H1 (cell line): ENCODE data around the gene CLBA1. TPM values are rescaled to one million over a fixed set of nuclear protein-coding genes. Genes with fewer than 3 reads are reported as not detected.
A peak's percentile ranks its signal among the peaks of the same experiment; 100 is the strongest.

Experiments used
- CTCF ChIA-PET: fragments of 300-600 bp; sonication (Branson Sonifier 250); formaldehyde crosslinking; loops from one replicate; lab custom pipeline; 2021; ENCODE audit not compliant: partially characterized antibody; lab: Charles Lee
- POLR2A ChIA-PET: fragments of 300-600 bp; sonication (Branson Sonifier 250); formaldehyde crosslinking; loops from one replicate; lab custom pipeline; 2021; ENCODE audit warnings: inconsistent platforms; ENCODE audit not compliant: partially characterized antibody; lab: Charles Lee
- DNase-seq, 2 experiments: peaks; one replicate each; pipeline versions ENCODE4 v3.0.0 to v3.0.0-alpha.2; 2010 to 2022; ENCODE audit warnings: low spot score in 2 of 2, low read depth in 1 of 2, mixed read lengths in 1 of 2
- FAIRE-seq: peaks from 2 replicates; lab custom pipeline; 2011; peaks lifted over from hg19 to GRCh38; lab: Jason Lieb, UNC
- H2AFZ ChIP-seq: 2 replicates; pipeline ENCODE4 v1.8.1; 2012; ENCODE audit warnings: low read length, inconsistent platforms
- H2AK5ac ChIP-seq: 2 replicates; pipeline ENCODE4 v1.6.1; 2013; ENCODE audit warnings: low read depth, low read length
- H2BK120ac ChIP-seq: replicated peaks from 2 replicates; pipeline ENCODE3; 2013; ENCODE audit warnings: low read depth, low read length, inconsistent platforms
- H2BK12ac ChIP-seq: 2 replicates; pipeline ENCODE4 v1.6.1; 2013; ENCODE audit warnings: low read depth, low read length
- H2BK15ac ChIP-seq: 2 replicates; pipeline ENCODE4 v1.6.1; 2013; ENCODE audit warnings: low read length
- H2BK20ac ChIP-seq: 2 replicates; pipeline ENCODE4 v1.6.1; 2013; ENCODE audit warnings: low read length
- H2BK5ac ChIP-seq: 2 replicates; pipeline ENCODE4 v1.6.1; 2013; ENCODE audit warnings: low read depth, low read length
- H3K14ac ChIP-seq: 2 replicates; pipeline ENCODE4 v1.6.1; 2013; ENCODE audit warnings: inconsistent platforms; ENCODE audit not compliant: insufficient read length
- H3K18ac ChIP-seq: 2 replicates; pipeline ENCODE4 v1.6.1; 2013; ENCODE audit warnings: low read length; ENCODE audit errors: extremely low read depth
- H3K23ac ChIP-seq: 2 replicates; pipeline ENCODE4 v1.6.1; 2013; ENCODE audit warnings: inconsistent platforms; ENCODE audit not compliant: insufficient read length
- H3K23me2 ChIP-seq: 2 replicates; pipeline ENCODE4 v1.6.1; 2013; ENCODE audit warnings: low read depth, low read length
- H3K27ac ChIP-seq: 2 replicates; pipeline ENCODE4 v1.6.1; 2011; ENCODE audit warnings: low read depth, low read length, inconsistent platforms
- H3K27me3 ChIP-seq, 4 experiments: replicated peaks in 1 of 4; 1 replicate in 1 of 4; 2 replicates in 3 of 4; pipeline versions ENCODE4 v1.6.1 to v1.8.1; 2011 to 2013; ENCODE audit warnings: low read length in 3 of 4, mild to moderate bottlenecking in 3 of 4, inconsistent platforms in 2 of 4, mixed read lengths in 2 of 4, moderate library complexity in 1 of 4; ENCODE audit not compliant: control insufficient read depth in 3 of 4, insufficient read depth in 3 of 4; ENCODE audit errors: extremely low read depth in 1 of 4
- H3K36me3 ChIP-seq, 4 experiments: 2 replicates each; pipeline versions ENCODE4 v1.6.1 to v1.8.1; 2011 to 2013; ENCODE audit warnings: mild to moderate bottlenecking in 4 of 4, low read length in 3 of 4, moderate library complexity in 2 of 4, control low read depth in 1 of 4, inconsistent platforms in 1 of 4; ENCODE audit not compliant: insufficient read depth in 4 of 4, control insufficient read depth in 2 of 4
- H3K4ac ChIP-seq: replicated peaks from 2 replicates; pipeline ENCODE3; 2013; ENCODE audit warnings: low read length, low read depth, mixed read lengths, inconsistent platforms; ENCODE audit not compliant: insufficient read length
- H3K4me1 ChIP-seq, 4 experiments: replicated peaks in 1 of 4; 1 replicate in 1 of 4; 2 replicates in 3 of 4; pipeline versions ENCODE4 v1.6.1 to v1.8.1; 2011 to 2013; ENCODE audit warnings: low read length in 3 of 4, inconsistent platforms in 2 of 4, mixed read lengths in 1 of 4; ENCODE audit not compliant: insufficient read depth in 4 of 4, control insufficient read depth in 3 of 4
- H3K4me2 ChIP-seq, 2 experiments: 2 replicates each; pipeline versions ENCODE4 v1.6.1 to v1.8.1; 2011 to 2013; ENCODE audit warnings: low read depth in 2 of 2, low read length in 2 of 2, control low read depth in 1 of 2, inconsistent platforms in 1 of 2, mild to moderate bottlenecking in 1 of 2; ENCODE audit not compliant: insufficient read depth in 1 of 2
- H3K4me3 ChIP-seq, 4 experiments: fragments of 200-600, 300-600 bp in 1 of 4; sonication (generic), shearing (Covaris generic), sonication (Bioruptor Twin) in 1 of 4; 2 replicates each; pipeline versions ENCODE4 v1.5.1 to v1.8.1; 2011 to 2016; ENCODE audit warnings: low read length in 4 of 4, low read depth in 3 of 4, control low read depth in 2 of 4, inconsistent platforms in 2 of 4, mild to moderate bottlenecking in 2 of 4, mixed read lengths in 1 of 4, moderate library complexity in 1 of 4; ENCODE audit not compliant: insufficient read depth in 2 of 4; ENCODE audit errors: extremely low read depth in 1 of 4
- H3K56ac ChIP-seq: replicated peaks from 2 replicates; pipeline ENCODE3; 2013; ENCODE audit warnings: low read depth, mild to moderate bottlenecking, mixed read lengths, low read length, inconsistent platforms; ENCODE audit not compliant: insufficient read length
- H3K79me1 ChIP-seq: 2 replicates; pipeline ENCODE4 v1.6.1; 2013; ENCODE audit warnings: low read depth, low read length, control low read depth
- H3K79me2 ChIP-seq, 2 experiments: 2 replicates each; pipeline versions ENCODE4 v1.6.1 to v1.8.1; 2012 to 2013; ENCODE audit warnings: low read length in 2 of 2, mild to moderate bottlenecking in 2 of 2, inconsistent platforms in 1 of 2; ENCODE audit not compliant: insufficient read depth in 2 of 2, control insufficient read depth in 1 of 2
- H3K9ac ChIP-seq, 4 experiments: replicated peaks in 1 of 4; 1 replicate in 1 of 4; 2 replicates in 3 of 4; pipeline versions ENCODE4 v1.6.1 to v1.8.1; 2011 to 2013; ENCODE audit warnings: low read depth in 3 of 4, low read length in 3 of 4, control low read depth in 2 of 4, mild to moderate bottlenecking in 2 of 4, moderate library complexity in 2 of 4, inconsistent platforms in 1 of 4; ENCODE audit errors: extremely low read depth in 1 of 4
- H3K9me3 ChIP-seq, 2 experiments: 2 replicates each; pipeline versions ENCODE4 v1.6.1 to v1.8.1; 2012 to 2013; ENCODE audit warnings: mild to moderate bottlenecking in 2 of 2, moderate library complexity in 2 of 2, control low read depth in 1 of 2, inconsistent platforms in 1 of 2, low read depth in 1 of 2, low read length in 1 of 2, mixed read lengths in 1 of 2; ENCODE audit not compliant: insufficient read depth in 2 of 2
- H4K20me1 ChIP-seq, 2 experiments: replicated peaks in 1 of 2; 2 replicates each; pipeline versions ENCODE3 to v1.8.1; 2011 to 2013; ENCODE audit warnings: inconsistent platforms in 2 of 2, low read length in 2 of 2, mild to moderate bottlenecking in 1 of 2; ENCODE audit not compliant: insufficient read depth in 2 of 2, control insufficient read depth in 1 of 2
- H4K5ac ChIP-seq: 2 replicates; pipeline ENCODE4 v1.6.1; 2013; ENCODE audit warnings: low read length, low read depth, mixed read lengths, inconsistent platforms; ENCODE audit not compliant: insufficient read length
- H4K8ac ChIP-seq: 2 replicates; pipeline ENCODE4 v1.8.0; 2013; ENCODE audit warnings: mild to moderate bottlenecking, moderate library complexity, low read length, inconsistent platforms; ENCODE audit not compliant: insufficient read depth; ENCODE audit errors: extremely low read depth
- H4K91ac ChIP-seq: replicated peaks from 2 replicates; pipeline ENCODE3; 2013; ENCODE audit warnings: low read length, mixed read lengths, inconsistent platforms; ENCODE audit not compliant: insufficient read length
- CTBP2 ChIP-seq: IDR thresholded peaks from 2 replicates; pipeline ENCODE4 v1.7.0; 2011; ENCODE audit warnings: borderline replicate concordance, mild to moderate bottlenecking, moderate library complexity, mixed read lengths, low read length; ENCODE audit not compliant: insufficient read depth, insufficient read length
- KDM4A ChIP-seq: IDR thresholded peaks from one replicate; pipeline ENCODE4 v1.7.1; 2012; ENCODE audit warnings: low read depth, mild to moderate bottlenecking, moderate library complexity, low read length, inconsistent platforms; ENCODE audit not compliant: severe bottlenecking
- WGBS, 2 experiments: shearing (Covaris generic) in 1 of 2; methylation state at CpG; one replicate each; pipeline versions ENCODE4 v1.1.6 to v1.1.7; 2013 to 2015; ENCODE audit warnings: low lambda C conversion rate in 2 of 2, mixed read lengths in 2 of 2, inconsistent platforms in 1 of 2, low coverage in 1 of 2, missing lambda C conversion rate in 1 of 2; ENCODE audit not compliant: insufficient replicate concordance in 2 of 2, insufficient coverage in 1 of 2, insufficient read length in 1 of 2; ENCODE audit errors: extremely low coverage in 1 of 2, missing lambda C conversion rate in 1 of 2; 5-methylcytosine and 5-hydroxymethylcytosine counted together
- polyA plus RNA-seq, 7 experiments: library from polyadenylated mRNA; depleted of rRNA in 3 of 7; stranded (reverse) in 5 of 7; unstranded in 2 of 7; fragments of >200 nt in 5 of 7; fragments of 200-250 nt in 2 of 7; gene quantifications; 1 replicate in 5 of 7; 2 replicates in 1 of 7; 4 replicates in 1 of 7; pipeline versions ENCODE4 v1.2.1 to v1.2.3, GENCODE V29; 2011 to 2013; ENCODE audit warnings: missing spikeins in 2 of 7, mixed read lengths in 2 of 7
- total RNA-seq: library from RNA; stranded (reverse); fragmentation: NEBNext Ultra II Directional; extraction: Animal tissue kit (Norgen Biotek cat#: 25700); gene quantifications from 2 replicates; pipeline ENCODE4 v1.2.1, GENCODE V29; 2021

Gene CLBA1
- total and polyA plus RNA-seq, 2 of the 8 experiments (the other 6 are each of a cell fraction or from before 2014, with no cell fraction given) = 1.6 to 2.4 TPM

GRCh38 chr14:104978746-104979691 lies 6.6 kb upstream of the CLBA1 start:
- Histone ChIP-seq H3K23ac (no peak overlapping the region), H4K5ac (no peak overlapping the region), H2AFZ (no peak overlapping the region), H4K91ac (no peak overlapping the region), H3K14ac (no peak overlapping the region), H3K79me1 (no peaks in the 10 kb centered on the region), H3K23me2 (peaks cover 10% of the 10 kb centered on the region; the same call in 1 of the 2 replicates), H2BK5ac (no peak overlapping the region), H2BK20ac (no peak overlapping the region), H3K56ac (no peak overlapping the region), H2AK5ac (peak overlapping the region; percentile 56; the same call in 1 of the 2 replicates), H3K18ac (no peak overlapping the region), H3K79me2 (no peaks in the 10 kb centered on the region), H3K36me3 (no peaks in the 10 kb centered on the region; a peak in 1 of 8 replicates), H2BK15ac (no peak overlapping the region), H3K4me1 (peaks cover 0 to 13% (median 7%) of the 10 kb centered on the region in 4 experiments; a peak in 5 of 7 replicates), H2BK120ac (no peak overlapping the region), H3K4ac (no peak overlapping the region), H4K8ac (peak overlapping the region; percentile 62; the same call in 1 of the 2 replicates)
- ChIA-PET CTCF (interaction anchor here (0.6 to 1.2 kb wide), 7 partner anchors 9 to 67 kb away, joined by 3 to 6 read pairs (median 3); no protein-coding TSS in a partner anchor), POLR2A (interaction anchor here (0.5 to 1.1 kb wide), 2 partner anchors 9 to 40 kb away, joined by 3 read pairs; no protein-coding TSS in a partner anchor)
- no peak for DNase-seq
- TF ChIP-seq CTBP2 (no peak), KDM4A (no peak)
- TF ChIP-seq, all 59 proteins: peak for 0
- no peak overlapping the region for H3K9ac ChIP-seq
- H3K4me2 ChIP-seq = peak overlapping the region; percentile 60 to 79
- H3K27ac ChIP-seq = no peak overlapping the region
- H2BK12ac ChIP-seq = 0 out of 2 replicates have a peak overlapping the region, but pooled peaks have one; percentile 50
- 42% methylated on average over 29 of the region's 32 CpGs; no CpG with 5 or more reads in 1 of the 2 experiments for WGBS, 2 experiments
- peak overlapping the region; percentile 23 to 60 (median 24); a peak in 6 of 8 replicates for H3K4me3 ChIP-seq
- peaks cover 18 to 38% (median 31%) of the 10 kb centered on the region in 4 experiments for H3K27me3 ChIP-seq
- FAIRE-seq = no peak
- peaks cover 4 to 13% of the 10 kb centered on the region in 2 experiments for H4K20me1 ChIP-seq
- H3K9me3 ChIP-seq = no peaks in the 10 kb centered on the region
